Smooth muscle cell of bladder (primary cell): ENCODE results near the gene GAPDHS. TPM values are rescaled to one million over a fixed set of nuclear protein-coding genes. Genes with fewer than 3 reads are reported as not detected.

Experiments used
- total RNA-seq: library from RNA; depleted of rRNA; stranded (reverse); fragments of >200 nt; gene quantifications from 2 replicates; pipeline ENCODE4 v1.2.3, GENCODE V29; 2014

The GAPDHS gene
- total RNA-seq: not detected in 2 replicates

GRCh38 chr19:35533201-35533821 is at the start of gene GAPDHS:
GAPDHS (plus strand) TSS chr19:35533456; CDS start chr19:35533528, 72 bp downstream.

DNA sequence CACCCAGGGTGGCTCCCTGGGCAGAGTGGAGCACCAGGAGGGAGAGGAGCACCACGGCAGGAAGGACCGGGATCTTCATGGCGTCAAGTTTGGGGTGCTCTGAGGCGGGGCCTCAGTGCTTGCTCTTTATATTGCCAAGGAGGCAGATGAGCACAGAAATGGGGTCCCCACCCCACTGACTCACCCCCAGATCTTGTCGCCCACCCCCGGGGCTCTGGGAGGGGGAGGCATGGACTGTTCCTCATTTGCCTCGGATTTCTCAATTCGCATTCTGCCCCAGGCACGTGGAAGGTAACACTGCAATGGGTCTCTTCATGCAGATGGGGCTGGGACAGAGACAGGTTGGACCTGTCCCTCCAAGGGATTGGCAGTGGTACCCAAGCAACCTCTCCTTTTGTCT is 42.9 kb upstream of the GAPDHS start, which contains the start of gene KRTDAP:
TSS of gene KRTDAP (minus strand) at position 101 of the 400 bp plus-strand sequence. CDS start at position 79, 22 bp downstream.

GRCh38 chr19:35513628-35514281 is 19.5 kb upstream of the GAPDHS start, which contains the start of gene DMKN:
DMKN (minus strand) TSS chr19:35513649; CDS start chr19:35513475, 174 bp downstream.

GRCh38 chr19:35528218-35529038 is 4.8 kb upstream of the GAPDHS start, which contains the start of gene SBSN:
SBSN (minus strand) TSS chr19:35528311; CDS start chr19:35528281, 30 bp downstream.

DNA sequence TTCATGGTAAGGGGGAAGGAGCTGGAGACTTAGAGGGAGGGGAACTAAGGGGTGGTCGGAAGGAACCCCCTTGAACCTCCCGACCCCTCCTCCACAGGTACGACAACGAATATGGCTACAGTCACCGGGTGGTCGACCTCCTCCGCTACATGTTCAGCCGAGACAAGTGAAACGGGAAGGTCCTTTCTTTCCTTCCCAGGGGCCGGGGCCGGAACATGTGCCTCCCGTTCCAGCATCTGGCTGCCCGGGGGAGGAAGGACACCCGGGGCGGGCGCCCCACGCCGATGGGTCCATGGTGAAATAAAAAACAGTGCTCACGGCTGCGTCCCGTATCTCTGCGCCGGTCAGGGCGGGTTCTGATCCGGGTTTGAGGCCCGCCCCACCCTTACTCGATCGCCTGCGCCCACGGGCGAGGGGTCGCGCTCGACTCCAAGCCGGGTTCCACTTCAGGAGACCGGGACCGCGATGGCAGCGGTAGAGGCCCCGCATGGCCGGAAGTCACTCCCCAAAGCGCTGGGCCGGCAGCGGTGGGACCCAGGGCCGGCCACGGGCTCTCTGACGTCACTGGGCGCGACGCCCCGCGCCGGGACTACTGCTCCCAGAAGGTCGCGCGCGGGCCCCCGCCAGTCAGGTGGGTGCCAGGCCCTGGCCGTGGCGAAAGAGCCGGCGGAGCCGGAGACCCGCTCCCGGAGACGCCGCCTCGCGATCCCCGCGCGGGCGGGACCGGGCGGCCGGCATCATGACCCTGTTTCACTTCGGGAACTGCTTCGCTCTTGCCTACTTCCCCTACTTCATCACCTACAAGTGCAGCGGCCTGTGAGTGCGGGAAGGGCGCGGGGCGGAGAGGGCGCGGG is 12.0 kb downstream of the GAPDHS start, which contains the start of gene TMEM147:
TSS of gene TMEM147 (plus strand) at position 626 of the 854 bp plus-strand sequence. CDS start at position 740, 114 bp downstream.

DNA sequence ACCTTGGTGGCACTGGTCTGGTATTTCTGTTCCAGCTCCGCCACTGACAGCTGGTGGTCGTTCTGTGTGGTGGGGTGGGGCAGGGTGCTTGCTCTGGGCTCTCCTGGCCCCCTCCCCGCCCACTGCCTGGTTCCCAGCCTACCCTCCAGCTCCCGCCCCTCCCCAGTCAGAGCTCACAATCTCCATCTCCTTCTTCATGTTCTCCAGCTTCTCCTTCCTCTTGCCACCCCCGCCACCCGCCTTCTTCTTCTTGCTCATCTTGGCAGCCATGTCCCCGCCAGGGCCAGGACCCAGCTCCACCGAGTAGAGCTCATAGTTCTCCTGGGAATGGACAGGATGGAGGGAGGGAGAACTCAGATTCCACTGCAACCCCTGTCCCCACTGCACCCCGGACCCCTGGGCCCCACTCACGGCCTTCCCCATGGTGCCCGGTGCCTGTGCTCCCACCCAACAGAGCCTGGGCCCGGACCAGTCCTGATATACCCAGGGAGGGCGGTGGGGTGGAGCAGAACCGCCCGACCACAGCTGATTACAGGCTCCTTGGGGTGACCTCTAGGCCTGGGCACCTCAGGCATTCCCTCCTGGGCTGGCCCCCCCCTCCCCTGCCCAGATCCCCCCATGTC is 30.1 kb downstream of the GAPDHS start, which contains the start of gene ATP4A:
TSS of gene ATP4A (minus strand) at position 452 of the 623 bp plus-strand sequence. CDS start at position 423, 29 bp downstream.

GRCh38 chr19:35585848-35586247 is 52.6 kb downstream of the GAPDHS start, which contains the start of gene PMIS2:
PMIS2 (plus strand) TSS chr19:35586173; CDS start chr19:35586260, 87 bp downstream.

Other genes starting within 250 kb of the GAPDHS start
- gene MAG, start 241.3 kb upstream of the GAPDHS start, total RNA-seq: not detected in 2 replicates
- 0.09 and 0.14 TPM in 2 replicates for gene CD22, start 204.3 kb upstream of the GAPDHS start, total RNA-seq
- not detected in 2 replicates for gene FFAR1, start 185.6 kb upstream of the GAPDHS start, total RNA-seq
- 0.09 and 0.14 TPM in 2 replicates for gene FFAR3, start 175.0 kb upstream of the GAPDHS start, total RNA-seq
- gene GPR42, start 162.4 kb upstream of the GAPDHS start, total RNA-seq: not detected in 2 replicates
- gene FFAR2, start 85.2 kb upstream of the GAPDHS start, total RNA-seq: not detected in 2 replicates
- gene KRTDAP, start 43.0 kb upstream of the GAPDHS start, total RNA-seq: not detected in 2 replicates
- 4.0 and 18.3 TPM in 2 replicates for gene DMKN, start 19.8 kb upstream of the GAPDHS start, total RNA-seq
- 2.1 and 9.3 TPM in 2 replicates for gene SBSN, start 5.1 kb upstream of the GAPDHS start, total RNA-seq
- 81.8 and 120 TPM in 2 replicates for gene TMEM147, start 12.2 kb downstream of the GAPDHS start, total RNA-seq
- gene ATP4A, start 30.2 kb downstream of the GAPDHS start, total RNA-seq: not detected in 2 replicates
- not detected in 2 replicates for gene PMIS2, start 52.7 kb downstream of the GAPDHS start, total RNA-seq
- gene HAUS5, start 79.3 kb downstream of the GAPDHS start, total RNA-seq: 3.0 and 3.5 TPM in 2 replicates
- 33.4 and 34.0 TPM in 2 replicates for gene RBM42, start 95.6 kb downstream of the GAPDHS start, total RNA-seq
- gene ETV2, start 108.3 kb downstream of the GAPDHS start, total RNA-seq: 0.18 and 0.28 TPM in 2 replicates
- gene COX6B1, start 114.9 kb downstream of the GAPDHS start, total RNA-seq: 495 and 644 TPM in 2 replicates
- gene UPK1A, start 133.1 kb downstream of the GAPDHS start, total RNA-seq: 0.09 TPM in 1 of 2 replicates, not detected in the other
- gene ZBTB32, start 171.1 kb downstream of the GAPDHS start, total RNA-seq: not detected in 2 replicates
- gene KMT2B, start 184.5 kb downstream of the GAPDHS start, total RNA-seq: 2.6 and 4.2 TPM in 2 replicates
- 1.00 and 1.8 TPM in 2 replicates for gene IGFLR1, start 209.0 kb downstream of the GAPDHS start, total RNA-seq
- gene U2AF1L4, start 212.0 kb downstream of the GAPDHS start, total RNA-seq: 5.5 and 7.8 TPM in 2 replicates
- gene PSENEN, start 212.2 kb downstream of the GAPDHS start, total RNA-seq: 13.5 and 14.0 TPM in 2 replicates
- 7.4 and 10.1 TPM in 2 replicates for gene LIN37, start 215.1 kb downstream of the GAPDHS start, total RNA-seq
- gene HSPB6, start 223.6 kb downstream of the GAPDHS start, total RNA-seq: 50.3 and 88.4 TPM in 2 replicates
- gene PROSER3, start 224.7 kb downstream of the GAPDHS start, total RNA-seq: 2.5 and 3.3 TPM in 2 replicates
- gene ARHGAP33, start 242.1 kb downstream of the GAPDHS start, total RNA-seq: 1.00 and 1.3 TPM in 2 replicates